Endothelial cell (in vitro differentiated cells): ENCODE results near the gene SP2. TPM values are rescaled to one million over a fixed set of nuclear protein-coding genes. Genes with fewer than 3 reads are reported as not detected.

ENCODE experiments used
- DNase-seq: peaks from one replicate; pipeline ENCODE4 v3.0.0; 2021; ENCODE audit warnings: low spot score
- H3K27ac Mint-ChIP-seq: one replicate; pipeline ENCODE4 v1.8.0; 2021; ENCODE audit warnings: mixed read lengths, inconsistent platforms; ENCODE audit not compliant: unreplicated experiment
- H3K27me3 Mint-ChIP-seq: one replicate; pipeline ENCODE4 v1.8.0; 2021; ENCODE audit warnings: mild to moderate bottlenecking, moderate library complexity, mixed read lengths, inconsistent platforms; ENCODE audit not compliant: unreplicated experiment
- H3K36me3 Mint-ChIP-seq: one replicate; pipeline ENCODE4 v1.8.0; 2021; ENCODE audit warnings: mild to moderate bottlenecking, low read depth, mixed read lengths, inconsistent platforms; ENCODE audit not compliant: unreplicated experiment
- H3K4me1 Mint-ChIP-seq: one replicate; pipeline ENCODE4 v1.8.0; 2021; ENCODE audit warnings: mild to moderate bottlenecking, mixed read lengths, inconsistent platforms; ENCODE audit not compliant: unreplicated experiment
- H3K4me3 Mint-ChIP-seq: one replicate; pipeline ENCODE4 v1.8.0; 2021; ENCODE audit warnings: mild to moderate bottlenecking, mixed read lengths, inconsistent platforms; ENCODE audit not compliant: unreplicated experiment
- H3K9me3 Mint-ChIP-seq: one replicate; pipeline ENCODE4 v1.8.0; 2021; ENCODE audit warnings: mixed read lengths, inconsistent platforms; ENCODE audit not compliant: unreplicated experiment
- CTCF ChIP-seq: fragments of 200-600 bp; sonication (generic); IDR thresholded peaks from one replicate; pipeline ENCODE4 v1.5.0; 2021; ENCODE audit warnings: antibody characterized with exemption; ENCODE audit not compliant: unreplicated experiment
- total RNA-seq: library from RNA; stranded (reverse); fragmentation: NEBNext Ultra II Directional; extraction: Animal tissue kit (Norgen Biotek cat#: 25700); gene quantifications from one replicate; pipeline ENCODE4 v1.2.1, GENCODE V29; 2021; ENCODE audit not compliant: unreplicated experiment

The SP2 gene
- total RNA-seq, 1 donor from 2014 or later, result 12.4 TPM

GRCh38 chr17:47935961-47936360 lies 39.9 kb downstream of the SP2 start:
- peaks cover 2% of the 10 kb centered on the region for H3K4me1 Mint-ChIP-seq
- DNase-seq, result no peak
- H3K27me3 Mint-ChIP-seq, result peaks cover 7% of the 10 kb centered on the region
- no peak for TF ChIP-seq CTCF
- no peaks in the 10 kb centered on the region for H3K9me3 Mint-ChIP-seq
- no peak overlapping the region for H3K4me3 Mint-ChIP-seq
- H3K27ac Mint-ChIP-seq, result no peak overlapping the region
- no peaks in the 10 kb centered on the region for H3K36me3 Mint-ChIP-seq

GRCh38 chr17:47937941-47938340 lies 41.9 kb downstream of the SP2 start:
- Mint-ChIP-seq H3K4me1 (peaks cover 13% of the 10 kb centered on the region), H3K9me3 (no peaks in the 10 kb centered on the region), H3K27me3 (peaks cover 9% of the 10 kb centered on the region), H3K36me3 (no peaks in the 10 kb centered on the region), H3K27ac (no peak overlapping the region), H3K4me3 (no peak overlapping the region)
- no peak for TF ChIP-seq CTCF
- DNase-seq, result no peak

GRCh38 chr17:47941246-47942095 lies 45.4 kb downstream of the SP2 start, which contains the start of gene PNPO:
Gene PNPO, plus strand, starts transcription at chr17:47941571. Its CDS starts 105 bp downstream, at chr17:47941676.
- Mint-ChIP-seq H3K36me3 (peaks cover 4% of the 10 kb centered on the region), H3K9me3 (no peaks in the 10 kb centered on the region), H3K4me3 (peak within 1 kb of the TSS; percentile 89), H3K4me1 (peaks cover 13% of the 10 kb centered on the region), H3K27ac (no peak within 1 kb of the TSS), H3K27me3 (peaks cover 11% of the 10 kb centered on the region)
- no peak for TF ChIP-seq CTCF
- peak; percentile 80 for DNase-seq

GRCh38 chr17:47942096-47942510 lies 46.1 kb downstream of the SP2 start:
- peak overlapping the region; percentile 89 for H3K4me3 Mint-ChIP-seq
- H3K36me3 Mint-ChIP-seq, result peaks cover 4% of the 10 kb centered on the region
- DNase-seq, result no peak
- H3K27ac Mint-ChIP-seq, result no peak overlapping the region
- H3K4me1 Mint-ChIP-seq, result peaks cover 13% of the 10 kb centered on the region
- no peak for TF ChIP-seq CTCF
- peaks cover 11% of the 10 kb centered on the region for H3K27me3 Mint-ChIP-seq
- no peaks in the 10 kb centered on the region for H3K9me3 Mint-ChIP-seq

- Mint-ChIP-seq H3K36me3 (peaks cover 4% of the 10 kb centered on the region), H3K9me3 (no peaks in the 10 kb centered on the region), H3K27me3 (peaks cover 11% of the 10 kb centered on the region), H3K27ac (no peak overlapping the region), H3K4me3 (peak overlapping the region; percentile 89), H3K4me1 (peaks cover 13% of the 10 kb centered on the region)
- no peak for TF ChIP-seq CTCF
- no peak for DNase-seq
Observed at GRCh38 chr17:47942568-47942967, 46.5 kb downstream of the SP2 start.
